Esophagus squamous epithelium (tissue), 5 donors: ENCODE results near the gene ARVCF. TPM values are rescaled to one million over a fixed set of nuclear protein-coding genes. Genes with fewer than 3 reads are reported as not detected.

ENCODE experiments used
- DNase-seq: peaks from one replicate; lab custom pipeline; 2025; lab: John Stamatoyannopoulos, UW
- H3K27ac ChIP-seq, 4 donors: fragments of 200-600 bp; sonication (generic); one replicate each; pipeline ENCODE4 v1.5.1; 2016 to 2019; ENCODE audit warnings: mild to moderate bottlenecking in 1 of 4
- H3K27me3 ChIP-seq, 4 donors: fragments of 200-600 bp; sonication (generic); 1 replicate in 3 of 4; 2 replicates in 1 of 4; pipeline versions ENCODE4 v1.5.1 to v1.6.0; 2017 to 2021; ENCODE audit warnings: antibody characterized with exemption in 1 of 4
- H3K36me3 ChIP-seq, 3 donors: fragments of 200-600 bp; sonication (generic); one replicate each; pipeline ENCODE4 v1.5.1; 2016 to 2019
- H3K4me1 ChIP-seq, 3 donors: fragments of 200-600 bp; sonication (generic); one replicate each; pipeline ENCODE4 v1.5.1; 2017 to 2019
- H3K4me3 ChIP-seq, 4 donors: fragments of 200-600 bp; sonication (generic); 1 replicate in 3 of 4; 2 replicates in 1 of 4; pipeline ENCODE4 v1.5.1; 2016 to 2019; ENCODE audit warnings: mild to moderate bottlenecking in 2 of 4, moderate library complexity in 1 of 4
- H3K9me3 ChIP-seq, 3 donors: fragments of 200-600 bp; sonication (generic); one replicate each; pipeline ENCODE4 v1.5.1; 2016 to 2019
- POLR2A ChIP-seq, 4 donors: fragments of 450-650 bp; IDR thresholded peaks; one replicate each; pipeline ENCODE4 v1.6.1; 2017; ENCODE audit warnings: antibody characterized with exemption in 4 of 4, mild to moderate bottlenecking in 4 of 4, moderate library complexity in 3 of 4
- WGBS, 2 donors: methylation state at CpG; one replicate each; pipeline ENCODE4 v1.1.5; 2018; 5-methylcytosine and 5-hydroxymethylcytosine counted together
- intact Hi-C: fragments of 100-400 bp; cut with DNase I; formaldehyde crosslinking; loops from one replicate; pipeline ENCODE4 v1.15.0; 2022
- total RNA-seq, 4 donors: library from RNA; depleted of rRNA; stranded (reverse); fragments of >200 nt; gene quantifications; one replicate each; pipeline ENCODE4 v1.1.0, GENCODE V29; 2016
- TF ChIP-seq, protein P1 (sequence below), 6 experiments: fragments of 450-650 bp in 4 of 6; fragments of 200-600 bp in 2 of 6; sonication (generic) in 2 of 6; IDR thresholded peaks; one replicate each; pipeline ENCODE4 v1.5.1; 2016 to 2019; ENCODE audit warnings: antibody characterized with exemption in 6 of 6, mild to moderate bottlenecking in 4 of 6, moderate library complexity in 4 of 6
- donor health status: DM: yes; HTN: yes; CAD: no.

ARVCF gene
- total RNA-seq, 4 donors from 2014 or later: 3.1 to 10.9 (median 7.1) TPM

DNA sequence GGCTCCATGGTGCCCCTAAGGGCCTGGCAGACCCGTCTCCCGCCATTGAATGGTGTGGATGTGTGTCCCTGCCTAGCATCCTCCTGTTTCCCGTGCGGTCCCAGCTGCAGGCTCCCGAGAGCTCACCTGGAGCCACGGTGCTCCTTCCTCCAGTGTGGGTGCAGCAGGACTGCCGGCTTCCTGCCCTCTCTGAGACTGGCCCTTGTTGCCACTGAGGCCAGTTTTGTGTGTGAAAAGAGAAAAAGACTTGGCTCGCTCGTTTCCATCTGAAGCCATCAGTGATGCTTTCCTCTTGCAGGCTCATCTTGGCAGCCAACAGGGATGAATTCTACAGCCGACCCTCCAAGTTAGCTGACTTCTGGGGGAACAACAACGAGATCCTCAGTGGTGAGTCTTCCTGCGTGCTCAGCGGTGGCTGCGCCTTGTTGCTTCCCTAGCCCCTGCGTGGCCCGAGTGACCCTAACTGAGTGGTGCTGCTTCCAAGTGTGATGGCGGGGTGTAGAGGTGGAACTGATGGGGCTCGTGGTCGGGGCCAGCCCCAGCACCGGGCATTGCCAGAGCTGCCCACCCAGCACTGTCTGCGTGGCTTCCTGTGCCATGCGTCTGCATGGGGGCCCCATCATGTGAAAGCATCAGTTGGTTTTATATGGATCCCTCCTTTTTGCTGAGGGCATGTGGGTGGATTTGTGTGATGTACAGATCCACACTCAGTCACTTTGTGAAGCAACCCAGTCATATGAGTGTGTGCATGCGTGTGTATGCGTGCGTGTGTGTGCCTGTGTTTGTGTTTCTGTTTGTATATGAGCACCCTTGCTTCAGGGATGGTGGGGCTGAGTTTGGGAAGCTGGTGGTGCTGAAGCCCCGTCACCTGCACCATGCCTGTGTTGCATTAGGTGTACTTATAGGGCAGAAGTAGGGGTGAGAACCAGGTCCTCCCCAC, 26.7 kb upstream of the ARVCF start:
- 91 to 96% methylated on average over 11 to 13 of the region's 26 CpGs for WGBS, 2 donors
- Histone ChIP-seq H3K4me3 (no peak overlapping the region), H3K27me3 (no peaks in the 10 kb centered on the region), H3K36me3 (peaks cover 6 to 99% (median 13%) of the 10 kb centered on the region in 3 donors), H3K4me1 (no peaks in the 10 kb centered on the region), H3K27ac (no peak overlapping the region), H3K9me3 (no peaks in the 10 kb centered on the region)
- DNase-seq: no peak
- TF ChIP-seq POLR2A (IDR thresholded peaks at IDR 0.05): no peak
- TF ChIP-seq, protein P1, sequence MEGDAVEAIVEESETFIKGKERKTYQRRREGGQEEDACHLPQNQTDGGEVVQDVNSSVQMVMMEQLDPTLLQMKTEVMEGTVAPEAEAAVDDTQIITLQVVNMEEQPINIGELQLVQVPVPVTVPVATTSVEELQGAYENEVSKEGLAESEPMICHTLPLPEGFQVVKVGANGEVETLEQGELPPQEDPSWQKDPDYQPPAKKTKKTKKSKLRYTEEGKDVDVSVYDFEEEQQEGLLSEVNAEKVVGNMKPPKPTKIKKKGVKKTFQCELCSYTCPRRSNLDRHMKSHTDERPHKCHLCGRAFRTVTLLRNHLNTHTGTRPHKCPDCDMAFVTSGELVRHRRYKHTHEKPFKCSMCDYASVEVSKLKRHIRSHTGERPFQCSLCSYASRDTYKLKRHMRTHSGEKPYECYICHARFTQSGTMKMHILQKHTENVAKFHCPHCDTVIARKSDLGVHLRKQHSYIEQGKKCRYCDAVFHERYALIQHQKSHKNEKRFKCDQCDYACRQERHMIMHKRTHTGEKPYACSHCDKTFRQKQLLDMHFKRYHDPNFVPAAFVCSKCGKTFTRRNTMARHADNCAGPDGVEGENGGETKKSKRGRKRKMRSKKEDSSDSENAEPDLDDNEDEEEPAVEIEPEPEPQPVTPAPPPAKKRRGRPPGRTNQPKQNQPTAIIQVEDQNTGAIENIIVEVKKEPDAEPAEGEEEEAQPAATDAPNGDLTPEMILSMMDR (IDR thresholded peaks at IDR 0.05): no peak
- intact Hi-C loops: no loop called here

DNA sequence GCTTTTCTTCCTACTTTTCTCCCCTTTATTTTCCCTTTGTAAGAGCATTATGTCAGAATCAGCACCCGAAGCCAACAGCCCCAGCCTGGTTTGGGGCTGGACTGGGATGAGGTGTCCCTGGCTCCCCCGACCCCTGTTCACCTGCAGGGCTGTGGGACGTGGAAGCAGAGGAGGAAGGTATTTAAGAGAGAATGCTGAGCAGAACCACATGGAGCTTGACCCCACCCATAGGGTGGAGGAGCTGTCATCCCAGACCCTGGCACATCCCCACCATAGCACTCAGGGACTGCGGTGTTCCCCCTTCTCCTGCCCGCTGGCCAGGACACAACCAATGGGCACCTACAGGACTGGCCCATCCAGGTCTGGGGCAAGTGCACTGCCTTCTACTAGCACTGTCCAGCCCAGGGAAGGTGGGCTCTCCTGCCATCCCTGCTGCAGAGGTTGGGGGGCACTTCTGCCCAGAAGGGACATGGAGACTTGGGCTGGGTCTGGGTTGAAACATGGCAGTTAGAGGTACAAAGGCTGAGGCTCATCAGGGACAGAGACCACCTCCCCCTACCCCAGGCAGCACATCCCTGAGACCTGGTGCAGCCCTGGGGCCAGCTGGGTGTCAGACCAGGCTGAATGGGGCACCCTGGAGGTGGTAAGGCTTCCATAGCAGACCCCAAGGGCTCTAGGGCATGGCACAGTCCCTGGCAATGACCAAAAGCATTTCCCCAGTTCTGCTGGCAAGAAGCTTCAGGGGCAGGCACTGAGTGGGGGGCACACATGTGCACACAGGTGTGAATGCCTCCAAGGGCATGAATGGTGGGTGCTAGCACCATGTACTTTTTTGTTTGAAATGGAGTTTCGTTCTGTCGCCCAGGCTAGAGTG, 23.9 kb upstream of the ARVCF start:
- Histone ChIP-seq H3K27ac (no peak overlapping the region), H3K4me1 (no peaks in the 10 kb centered on the region), H3K4me3 (no peak overlapping the region), H3K27me3 (no peaks in the 10 kb centered on the region), H3K36me3 (peaks cover 5 to 94% (median 10%) of the 10 kb centered on the region in 3 donors), H3K9me3 (no peaks in the 10 kb centered on the region)
- no peak for TF ChIP-seq POLR2A (IDR thresholded peaks at IDR 0.05)
- TF ChIP-seq, protein P1 (IDR thresholded peaks at IDR 0.05): no peak
- intact Hi-C loops: no loop called here
- WGBS, 2 donors: 72 to 92% methylated on average over 3 to 5 of the region's 7 CpGs
- no peak for DNase-seq

DNA sequence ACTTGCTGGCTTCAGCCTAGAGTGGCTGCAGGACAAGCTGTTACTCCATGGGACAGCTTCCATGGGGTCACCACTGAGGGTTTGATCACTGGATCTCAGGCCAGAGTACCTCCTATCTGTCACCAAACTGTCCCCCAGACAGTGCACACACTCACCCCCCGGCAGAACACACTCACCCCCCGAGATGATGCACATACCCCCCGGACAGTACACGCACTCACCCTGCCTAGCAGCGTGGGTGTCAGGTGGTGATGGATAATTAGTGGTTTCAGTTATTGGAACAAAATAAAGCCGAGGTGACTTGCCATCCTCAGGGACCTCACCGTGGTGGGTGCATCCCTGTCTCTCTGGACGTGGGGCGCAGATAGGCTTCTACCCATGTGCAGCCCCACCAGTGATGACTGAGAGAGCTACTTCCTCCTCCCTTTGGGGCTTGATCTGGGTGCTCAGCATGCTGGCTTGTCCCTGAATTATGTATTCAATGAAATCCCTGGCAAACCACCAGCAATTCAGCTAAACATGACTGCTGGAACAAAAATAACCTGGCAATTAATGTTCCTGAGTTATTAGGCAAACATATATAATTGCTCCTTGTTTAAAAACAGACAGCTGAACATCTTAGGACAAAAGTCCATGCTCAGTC, 23.2 kb upstream of the ARVCF start:
- intact Hi-C loops: no loop called here
- TF ChIP-seq, protein P1 (IDR thresholded peaks at IDR 0.05): no peak
- no peak for TF ChIP-seq POLR2A (IDR thresholded peaks at IDR 0.05)
- Histone ChIP-seq H3K9me3 (no peaks in the 10 kb centered on the region), H3K4me3 (no peak overlapping the region), H3K36me3 (peaks cover 5 to 86% (median 10%) of the 10 kb centered on the region in 3 donors), H3K27ac (no peak overlapping the region), H3K4me1 (no peaks in the 10 kb centered on the region), H3K27me3 (no peaks in the 10 kb centered on the region)
- 79 to 80% methylated on average over 7 of the region's 9 CpGs for whole genome bisulfite sequencing, 2 donors
- no peak for DNase-seq

DNA sequence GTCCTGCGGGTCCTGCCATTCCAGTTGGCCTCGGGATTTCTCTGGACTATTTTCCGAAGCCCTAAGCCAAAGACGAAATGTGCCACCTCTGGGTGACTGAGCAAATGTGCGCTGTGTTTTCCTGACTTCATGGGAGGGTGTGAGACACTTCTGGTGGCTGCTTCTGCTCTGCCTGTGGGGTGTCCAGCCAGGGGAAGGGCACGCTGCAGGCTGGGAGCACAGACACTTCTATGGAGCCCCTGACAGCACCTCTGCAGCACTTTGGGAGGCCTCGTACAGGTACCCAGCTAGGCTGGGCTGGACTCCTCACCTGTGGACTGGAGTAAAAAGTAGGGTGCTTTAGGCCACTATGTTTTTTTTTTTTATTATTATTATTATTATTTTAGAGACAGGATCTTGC, 22.0 kb upstream of the ARVCF start:
- Histone ChIP-seq H3K36me3 (peaks cover 5 to 75% (median 10%) of the 10 kb centered on the region in 3 donors), H3K9me3 (no peaks in the 10 kb centered on the region), H3K27me3 (no peaks in the 10 kb centered on the region), H3K4me3 (no peak overlapping the region), H3K4me1 (peaks cover 0 to 3% (median 2%) of the 10 kb centered on the region in 3 donors), H3K27ac (no peak overlapping the region)
- 69 to 83% methylated on average over 3 to 7 of the region's 7 CpGs for WGBS, 2 donors
- no peak for TF ChIP-seq POLR2A (IDR thresholded peaks at IDR 0.05)
- TF ChIP-seq, protein P1 (IDR thresholded peaks at IDR 0.05): no peak
- intact Hi-C loops: no loop called here
- no peak for DNase-seq
